Thymus (tissue), 11 donors: ENCODE results near the gene LCN15. TPM values are rescaled to one million over a fixed set of nuclear protein-coding genes. Genes with fewer than 3 reads are reported as not detected.

Experiments used
- DNase-seq, 9 donors: peaks; one replicate each; pipeline ENCODE4 v3.0.0-alpha.2; 2013; ENCODE audit warnings: low spot score in 9 of 9, low read depth in 6 of 9, missing footprints in 1 of 9
- H3K27ac ChIP-seq, 2 donors: one replicate each; pipeline ENCODE4 v1.5.1; 2013; ENCODE audit warnings: control low read depth in 1 of 2, low read depth in 1 of 2, low read length in 1 of 2, mild to moderate bottlenecking in 1 of 2, moderate library complexity in 1 of 2
- H3K27me3 ChIP-seq, 2 donors: one replicate each; pipeline ENCODE4 v1.5.1; 2013; ENCODE audit warnings: low read length in 1 of 2; ENCODE audit not compliant: control insufficient read depth in 2 of 2, insufficient read depth in 1 of 2
- H3K36me3 ChIP-seq, 2 donors: one replicate each; pipeline ENCODE4 v1.5.1; 2013; ENCODE audit warnings: low read length in 1 of 2, mild to moderate bottlenecking in 1 of 2, moderate library complexity in 1 of 2; ENCODE audit not compliant: control insufficient read depth in 2 of 2, insufficient read depth in 2 of 2
- H3K4me1 ChIP-seq, 2 donors: one replicate each; pipeline ENCODE4 v1.5.1; 2013; ENCODE audit warnings: low read length in 2 of 2; ENCODE audit not compliant: control insufficient read depth in 2 of 2, insufficient read depth in 2 of 2
- H3K4me3 ChIP-seq, 2 donors: one replicate each; pipeline ENCODE4 v1.5.1; 2013; ENCODE audit warnings: low read length in 2 of 2, control low read depth in 1 of 2, mild to moderate bottlenecking in 1 of 2
- H3K9me3 ChIP-seq, 2 donors: one replicate each; pipeline ENCODE4 v1.5.1; 2013; ENCODE audit warnings: low read length in 1 of 2, mild to moderate bottlenecking in 1 of 2; ENCODE audit not compliant: control insufficient read depth in 2 of 2, insufficient read depth in 1 of 2
- WGBS: extraction: QIAGEN DNeasy Blood & Tissue Kit; methylation state at CpG from one replicate; pipeline ENCODE4 v1.1.7; 2013; 5-methylcytosine and 5-hydroxymethylcytosine counted together
- polyA plus RNA-seq: library from polyadenylated mRNA; stranded (reverse); fragments of 200-250 nt; gene quantifications from one replicate; pipeline ENCODE4 v1.2.3, GENCODE V29; 2013
- total RNA-seq: library from RNA; stranded (reverse); fragments of 120-200 nt; gene quantifications from one replicate; pipeline ENCODE4 v1.2.4, GENCODE V29; 2013
- donor health status: healthy.

The LCN15 gene
- total and polyA plus RNA-seq, 2 donors, result 0.05 to 0.43 TPM

DNA sequence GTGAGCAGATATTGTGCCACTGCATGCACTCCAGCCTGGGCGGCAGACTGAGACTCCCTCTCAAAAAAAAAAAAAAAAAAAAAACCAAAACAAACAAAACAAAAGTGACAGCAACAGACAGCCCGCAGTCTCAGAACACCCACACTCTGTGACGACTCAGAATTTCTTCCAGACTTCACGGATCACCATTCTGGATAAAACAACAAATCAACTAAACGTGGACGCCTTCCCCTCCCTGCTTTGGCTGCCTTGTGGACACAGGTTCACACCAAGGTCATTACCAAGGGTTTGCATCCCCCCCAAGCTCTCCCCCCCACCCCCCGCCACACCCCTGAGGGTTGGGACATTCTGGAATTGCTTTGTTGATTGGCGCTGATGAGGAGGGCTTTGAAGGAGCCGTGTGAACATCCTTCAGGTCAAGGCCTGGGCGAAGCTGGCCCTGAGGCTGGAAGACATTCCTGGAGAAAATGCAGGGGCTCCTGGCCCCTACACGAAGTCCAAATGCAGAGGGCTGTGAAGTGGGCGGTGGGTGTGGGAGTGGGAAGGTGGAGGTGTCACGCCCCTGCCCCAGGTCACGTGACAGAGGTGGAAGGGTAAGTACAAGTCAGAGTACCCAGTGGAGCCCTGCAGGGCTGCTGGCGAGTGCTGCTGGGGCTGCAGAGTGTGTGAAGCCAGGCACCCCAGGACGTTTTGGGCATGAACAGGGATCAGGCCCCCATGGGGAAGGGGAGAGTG lies 31.7 kb downstream of the LCN15 start:
- peaks cover 3 to 14% of the 10 kb centered on the region in 2 donors for H3K27me3 ChIP-seq
- H3K4me1 ChIP-seq, result peaks cover 0 to 17% of the 10 kb centered on the region in 2 donors
- WGBS, result 93% methylated on average over 16 of the region's 16 CpGs
- no peak overlapping the region for H3K27ac ChIP-seq
- no peak for DNase-seq
- no peaks in the 10 kb centered on the region for H3K36me3 ChIP-seq
- no peak overlapping the region for H3K4me3 ChIP-seq
- H3K9me3 ChIP-seq, result peaks cover 0 to 18% of the 10 kb centered on the region in 2 donors

DNA sequence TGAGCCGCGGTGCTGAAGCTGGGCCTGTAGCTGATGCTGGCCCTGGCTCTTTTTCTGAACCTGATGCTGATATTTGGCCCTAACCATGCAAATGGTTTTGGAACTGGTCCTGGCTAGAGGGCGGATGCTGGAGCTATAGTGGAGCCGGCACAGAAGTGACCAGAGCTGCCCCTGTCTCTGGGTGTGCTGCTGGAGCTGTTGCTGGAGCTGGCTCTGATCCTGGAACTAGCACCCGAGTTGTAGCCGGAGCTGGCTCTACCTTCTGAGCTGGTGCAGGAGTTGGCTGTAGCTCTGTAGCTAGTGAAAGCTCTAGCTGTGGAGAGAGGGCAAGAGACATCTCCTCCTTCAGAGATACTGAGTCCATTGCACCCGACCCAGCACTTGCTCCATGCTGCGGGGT lies 34.4 kb downstream of the LCN15 start:
- 97% methylated on average over 8 of the region's 8 CpGs for WGBS
- Histone ChIP-seq H3K9me3 (peaks cover 0 to 14% of the 10 kb centered on the region in 2 donors), H3K4me3 (no peak overlapping the region), H3K36me3 (peaks cover 15 to 18% of the 10 kb centered on the region in 2 donors), H3K27ac (no peak overlapping the region), H3K27me3 (peaks cover 3 to 16% of the 10 kb centered on the region in 2 donors), H3K4me1 (peaks cover 9 to 39% of the 10 kb centered on the region in 2 donors)
- DNase-seq, result no peak

DNA sequence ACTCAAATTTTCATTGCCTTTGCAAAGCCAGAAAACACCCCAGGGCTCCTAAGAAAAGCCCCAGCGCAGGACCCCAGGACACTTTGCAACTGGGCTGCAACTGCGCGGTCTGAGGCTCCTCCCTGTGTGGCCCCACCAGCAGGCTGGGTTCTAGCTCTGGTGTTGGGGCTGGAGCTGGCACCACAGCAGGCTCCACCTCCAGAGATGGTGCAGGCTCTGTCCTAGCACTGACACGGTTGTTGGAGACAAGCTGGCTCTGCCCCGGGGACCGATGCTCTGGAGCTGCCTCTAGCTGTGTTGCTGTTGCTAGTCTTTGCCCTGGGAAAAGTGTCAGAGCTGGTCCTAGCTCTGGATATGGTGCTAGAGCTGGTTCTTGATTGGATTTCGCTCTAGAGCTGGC lies 35.2 kb downstream of the LCN15 start:
- Histone ChIP-seq H3K36me3 (peaks cover 23 to 26% of the 10 kb centered on the region in 2 donors), H3K9me3 (peaks cover 0 to 13% of the 10 kb centered on the region in 2 donors), H3K27ac (no peak overlapping the region), H3K27me3 (peaks cover 3 to 16% of the 10 kb centered on the region in 2 donors), H3K4me3 (peak overlapping the region in 1 of 2 donors; percentile 50), H3K4me1 (peaks cover 9 to 39% of the 10 kb centered on the region in 2 donors)
- DNase-seq, result no peak
- WGBS, result 90% methylated on average over 7 of the region's 7 CpGs

DNA sequence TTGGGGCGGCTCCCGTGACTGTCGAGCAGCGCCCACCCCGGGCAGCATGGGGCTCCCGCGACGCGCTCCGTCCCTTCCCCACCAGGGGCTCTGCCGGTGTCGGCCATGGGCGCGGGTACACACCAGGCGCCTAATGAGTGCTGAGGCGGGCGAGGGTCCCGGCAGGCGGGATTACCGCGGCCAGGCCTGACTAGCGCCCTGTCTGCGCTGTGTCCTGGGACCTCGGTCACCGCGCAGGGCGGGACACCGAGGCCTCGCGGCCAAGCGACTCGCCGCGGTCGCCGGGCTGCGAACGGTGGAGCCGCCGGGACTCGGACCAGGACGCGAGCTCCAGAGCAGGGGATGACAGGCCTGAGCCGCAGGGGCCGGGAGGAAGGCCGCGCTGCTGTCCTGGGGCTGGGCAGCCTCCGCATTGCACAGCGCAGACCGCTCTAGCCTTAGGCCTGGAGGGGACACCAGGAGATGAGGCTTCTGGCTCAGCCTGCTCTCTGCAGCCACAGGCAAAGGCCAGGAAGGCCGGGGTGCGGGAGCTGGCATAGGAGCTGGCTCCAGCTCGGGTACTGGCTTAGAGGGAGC lies 35.7 kb downstream of the LCN15 start:
- Histone ChIP-seq H3K27ac (no peak overlapping the region), H3K4me1 (peaks cover 9 to 35% of the 10 kb centered on the region in 2 donors), H3K4me3 (peak overlapping the region; percentile 50 to 88), H3K9me3 (peaks cover 0 to 9% of the 10 kb centered on the region in 2 donors), H3K36me3 (peaks cover 28 to 31% of the 10 kb centered on the region in 2 donors), H3K27me3 (peaks cover 3 to 16% of the 10 kb centered on the region in 2 donors)
- WGBS, result 4% methylated on average over 53 of the region's 53 CpGs
- no peak for DNase-seq

DNA sequence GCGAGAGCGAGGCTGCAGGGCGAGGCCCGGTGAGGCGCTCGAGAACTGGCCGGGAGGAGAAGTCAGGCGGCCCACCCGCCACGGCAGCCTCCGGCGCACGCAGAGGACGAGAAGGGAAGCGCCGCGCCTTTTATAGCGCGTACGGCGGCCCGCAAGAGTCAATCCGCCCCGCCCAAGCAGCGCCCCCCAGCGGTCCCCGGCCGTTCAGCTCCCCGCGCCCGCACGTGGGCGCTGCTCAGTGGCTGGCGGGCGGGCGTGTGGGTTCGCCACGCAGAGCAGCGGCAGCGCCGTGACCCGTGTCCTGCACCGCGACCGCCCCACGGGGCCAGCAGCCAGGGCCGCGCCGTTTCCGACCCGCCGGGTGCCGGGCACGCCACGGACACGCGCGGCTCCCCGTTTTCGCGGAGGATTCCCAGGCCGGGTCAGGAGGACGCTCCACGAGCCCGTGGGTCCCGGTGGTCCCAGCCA lies 36.2 kb downstream of the LCN15 start:
- Histone ChIP-seq H3K4me1 (peaks cover 9 to 35% of the 10 kb centered on the region in 2 donors), H3K36me3 (peaks cover 33 to 36% of the 10 kb centered on the region in 2 donors), H3K4me3 (peak overlapping the region; percentile 88 to 93), H3K9me3 (peaks cover 0 to 5% of the 10 kb centered on the region in 2 donors), H3K27ac (no peak overlapping the region), H3K27me3 (peaks cover 3 to 16% of the 10 kb centered on the region in 2 donors)
- peak; percentile 57 to 94 (median 82) for DNase-seq
- under 1% methylated on average over 66 of the region's 66 CpGs for WGBS

DNA sequence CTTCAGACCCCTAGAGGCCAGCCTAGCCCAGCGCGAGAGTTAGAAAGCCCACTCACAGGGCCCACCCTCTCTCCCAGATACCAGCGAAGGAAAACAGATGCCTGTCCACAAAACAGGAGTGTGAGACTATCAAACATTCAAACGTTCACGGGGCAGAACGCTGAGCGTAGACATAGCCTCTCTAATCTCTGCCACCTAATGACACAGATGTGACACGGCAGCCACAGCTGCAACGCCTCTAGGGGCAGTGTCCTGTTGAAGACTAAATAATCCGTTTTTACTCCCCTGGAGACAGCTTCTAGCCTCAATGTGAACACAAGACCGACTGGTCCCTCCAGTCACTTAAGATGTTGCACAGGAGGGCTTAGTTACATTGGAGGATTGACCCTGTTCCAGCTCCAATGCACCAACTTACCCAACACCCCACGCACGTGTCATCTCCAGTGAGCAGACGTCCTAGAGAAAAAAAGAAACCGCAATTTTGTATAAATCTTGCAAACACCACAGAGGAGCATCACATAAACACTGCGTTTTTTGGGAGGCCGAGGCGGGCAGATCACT lies 37.6 kb downstream of the LCN15 start:
- H3K27ac ChIP-seq, result no peak overlapping the region
- peaks cover 9 to 35% of the 10 kb centered on the region in 2 donors for H3K4me1 ChIP-seq
- DNase-seq, result peak in 3 of 9 donors; percentile 35 to 61 (median 39)
- peaks cover 3 to 16% of the 10 kb centered on the region in 2 donors for H3K27me3 ChIP-seq
- WGBS, result 17% methylated on average over 18 of the region's 18 CpGs
- H3K36me3 ChIP-seq, result peaks cover 47% of the 10 kb centered on the region in 2 donors
- peaks cover 0 to 5% of the 10 kb centered on the region in 2 donors for H3K9me3 ChIP-seq
- H3K4me3 ChIP-seq, result peak overlapping the region; percentile 88 to 93

DNA sequence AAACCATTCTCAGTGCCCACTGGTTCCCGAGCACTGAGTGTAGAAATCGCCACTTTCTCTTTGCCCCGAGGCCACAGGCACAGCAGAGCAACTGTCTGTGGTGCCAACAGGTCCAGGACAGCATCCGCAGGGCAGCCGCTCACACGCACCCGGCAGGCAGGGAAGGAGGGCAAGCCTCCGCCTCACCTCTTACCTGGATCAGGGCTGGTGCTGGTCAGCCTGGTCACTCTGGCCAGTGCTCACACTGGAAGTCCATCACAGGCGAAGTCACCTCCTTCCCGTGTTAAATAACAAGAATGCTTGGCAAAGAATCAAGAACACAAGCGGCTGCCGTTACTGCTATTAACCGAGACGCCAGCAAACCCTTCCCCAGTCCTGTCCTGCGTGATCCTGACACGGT lies 38.2 kb downstream of the LCN15 start:
- Histone ChIP-seq H3K27me3 (peaks cover 3 to 16% of the 10 kb centered on the region in 2 donors), H3K27ac (no peak overlapping the region), H3K4me1 (peaks cover 9 to 35% of the 10 kb centered on the region in 2 donors), H3K36me3 (peaks cover 52 to 53% of the 10 kb centered on the region in 2 donors), H3K9me3 (peaks cover 0 to 5% of the 10 kb centered on the region in 2 donors), H3K4me3 (peak overlapping the region in 1 of 2 donors; percentile 93)
- 85% methylated on average over 16 of the region's 16 CpGs for WGBS
- DNase-seq, result no peak

DNA sequence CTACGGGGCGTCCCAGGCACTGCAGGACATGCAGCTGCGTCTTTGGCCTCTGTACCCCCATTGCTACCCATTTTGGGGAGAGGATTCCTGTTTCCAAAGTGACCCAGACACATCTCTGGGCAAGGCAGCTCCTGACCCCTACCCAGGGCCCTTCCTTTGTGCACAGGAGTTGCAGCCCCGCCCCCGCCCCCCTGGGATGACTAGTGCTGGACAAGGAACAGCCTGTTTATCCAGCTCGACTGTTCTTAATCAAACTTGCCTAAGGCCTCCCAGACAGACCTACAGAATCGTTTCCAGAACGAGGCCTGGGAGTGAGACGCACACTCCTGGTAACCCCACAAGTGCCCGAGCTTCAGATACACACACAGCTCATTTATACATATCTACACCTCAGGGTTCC lies 38.7 kb downstream of the LCN15 start:
- H3K36me3 ChIP-seq, result peaks cover 55 to 57% of the 10 kb centered on the region in 2 donors
- WGBS, result 93% methylated on average over 10 of the region's 10 CpGs
- peaks cover 0 to 5% of the 10 kb centered on the region in 2 donors for H3K9me3 ChIP-seq
- peaks cover 3 to 16% of the 10 kb centered on the region in 2 donors for H3K27me3 ChIP-seq
- peaks cover 9 to 35% of the 10 kb centered on the region in 2 donors for H3K4me1 ChIP-seq
- no peak for DNase-seq
- H3K4me3 ChIP-seq, result no peak overlapping the region
- H3K27ac ChIP-seq, result no peak overlapping the region

DNA sequence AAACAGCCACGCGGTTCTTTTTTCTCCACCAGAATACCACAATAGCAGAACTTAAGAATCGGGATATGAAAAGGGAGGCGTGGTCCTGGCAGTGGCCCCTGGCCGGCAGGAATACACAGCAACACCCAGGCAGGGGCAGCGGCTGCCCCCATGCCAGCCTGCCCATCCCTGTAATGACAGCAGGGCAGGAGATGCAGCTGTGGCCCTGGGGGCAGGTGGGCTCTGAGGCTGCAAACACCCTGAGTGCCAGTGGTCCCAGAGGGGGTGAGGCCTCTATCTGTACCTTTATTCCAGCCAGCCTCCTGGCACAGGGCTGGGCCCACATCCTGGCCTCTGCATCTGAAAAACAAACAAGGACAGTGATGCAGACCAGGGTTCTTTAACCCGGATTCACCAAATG lies 39.5 kb downstream of the LCN15 start:
- WGBS, result 94% methylated on average over 7 of the region's 7 CpGs
- peaks cover 57% of the 10 kb centered on the region in 2 donors for H3K36me3 ChIP-seq
- H3K4me1 ChIP-seq, result peaks cover 9 to 35% of the 10 kb centered on the region in 2 donors
- peaks cover 3 to 16% of the 10 kb centered on the region in 2 donors for H3K27me3 ChIP-seq
- H3K27ac ChIP-seq, result no peak overlapping the region
- no peak for DNase-seq
- H3K9me3 ChIP-seq, result peaks cover 0 to 5% of the 10 kb centered on the region in 2 donors
- H3K4me3 ChIP-seq, result no peak overlapping the region
